Ascending aorta (tissue), 2 donors: Measurements from ENCODE around the gene CFB. TPM values are rescaled to one million over a fixed set of nuclear protein-coding genes. Genes with fewer than 3 reads are reported as not detected.
"Not testable (repeated sequence)": the region's sequence is repeated elsewhere in the genome, so short reads cannot be mapped to it uniquely, and the experiment has no call there.

Experiments
- DNase-seq, 2 donors: peaks; one replicate each; pipeline ENCODE4 v3.0.0-alpha.2; 2019; ENCODE audit warnings: low spot score in 2 of 2
- H3K27ac ChIP-seq, 2 donors: fragments of 200-600 bp; sonication (generic); one replicate each; pipeline ENCODE4 v1.5.1; 2016 to 2017; ENCODE audit warnings: mild to moderate bottlenecking in 1 of 2
- H3K27me3 ChIP-seq: fragments of 200-600 bp; sonication (generic); one replicate; pipeline ENCODE4 v1.5.1; 2017
- H3K36me3 ChIP-seq, 2 donors: fragments of 200-600 bp; sonication (generic); one replicate each; pipeline ENCODE4 v1.5.1; 2016
- H3K4me1 ChIP-seq, 2 donors: fragments of 200-600 bp; sonication (generic); one replicate each; pipeline ENCODE4 v1.5.1; 2016 to 2017; ENCODE audit warnings: mild to moderate bottlenecking in 1 of 2
- H3K4me3 ChIP-seq, 2 donors: fragments of 200-600 bp; sonication (generic); one replicate each; pipeline ENCODE4 v1.5.1; 2016 to 2017; ENCODE audit warnings: mild to moderate bottlenecking in 1 of 2
- H3K9me3 ChIP-seq, 2 donors: fragments of 200-600 bp; sonication (generic); one replicate each; pipeline ENCODE4 v1.5.1; 2016
- CTCF ChIP-seq, 3 experiments: fragments of 200-600 bp in 2 of 3; fragments of 450-650 bp in 1 of 3; sonication (generic) in 2 of 3; IDR thresholded peaks; one replicate each; pipeline ENCODE4 v1.5.1; 2016 to 2019; ENCODE audit warnings: antibody characterized with exemption in 3 of 3, mild to moderate bottlenecking in 1 of 3, moderate library complexity in 1 of 3
- intact Hi-C: fragments of 100-400 bp; cut with DNase I; formaldehyde crosslinking; loops from one replicate; pipeline ENCODE4 v1.15.1; 2023
- total RNA-seq: library from RNA; depleted of rRNA; stranded (reverse); fragments of >200 nt; gene quantifications from one replicate; pipeline ENCODE4 v1.1.0, GENCODE V29; 2016

Gene CFB
- total RNA-seq, 1 donor from 2014 or later = 132 TPM

GRCh38 chr6:31908791-31909190 lies 37.1 kb upstream of the CFB start:
- intact Hi-C loops = no loop called here
- Histone ChIP-seq H3K27ac (no peak overlapping the region), H3K9me3 (no peaks in the 10 kb centered on the region), H3K4me3 (no peak overlapping the region), H3K27me3 (no peaks in the 10 kb centered on the region), H3K36me3 (no peaks in the 10 kb centered on the region), H3K4me1 (peaks cover 0 to 6% of the 10 kb centered on the region in 2 donors)
- no peak for DNase-seq
- no peak for TF ChIP-seq CTCF (IDR thresholded peaks at IDR 0.05)

GRCh38 chr6:31909298-31909697 lies 36.6 kb upstream of the CFB start:
- H3K27me3 ChIP-seq, H3K9me3 ChIP-seq, H3K27ac ChIP-seq, H3K4me1 ChIP-seq, H3K36me3 ChIP-seq, intact Hi-C loops, DNase-seq, H3K4me3 ChIP-seq: not testable (repeated sequence)

- no peak for DNase-seq
- H3K4me1 ChIP-seq = peaks cover 0 to 6% of the 10 kb centered on the region in 2 donors
- H3K27ac ChIP-seq = peak overlapping the region in 1 of 2 donors; percentile 49
- H3K4me3 ChIP-seq = no peak overlapping the region
- no peaks in the 10 kb centered on the region for H3K27me3 ChIP-seq
- no peak for TF ChIP-seq CTCF (IDR thresholded peaks at IDR 0.05)
- no peaks in the 10 kb centered on the region for H3K36me3 ChIP-seq
- intact Hi-C loops = no loop called here
- H3K9me3 ChIP-seq = no peaks in the 10 kb centered on the region
Observed at GRCh38 chr6:31911826-31912585, 33.9 kb upstream of the CFB start.

GRCh38 chr6:31915351-31915750 lies 30.5 kb upstream of the CFB start:
- Histone ChIP-seq H3K4me3 (no peak overlapping the region), H3K27me3 (no peaks in the 10 kb centered on the region), H3K36me3 (no peaks in the 10 kb centered on the region), H3K27ac (no peak overlapping the region), H3K4me1 (peaks cover 0 to 6% of the 10 kb centered on the region in 2 donors), H3K9me3 (no peaks in the 10 kb centered on the region)
- DNase-seq = no peak
- no peak for TF ChIP-seq CTCF (IDR thresholded peaks at IDR 0.05)
- intact Hi-C loops = no loop called here

- intact Hi-C loops = no loop called here
- Histone ChIP-seq H3K27ac (no peak overlapping the region), H3K4me1 (peaks cover 0 to 6% of the 10 kb centered on the region in 2 donors), H3K36me3 (no peaks in the 10 kb centered on the region), H3K27me3 (no peaks in the 10 kb centered on the region), H3K4me3 (no peak overlapping the region), H3K9me3 (no peaks in the 10 kb centered on the region)
- DNase-seq = no peak
- TF ChIP-seq CTCF (IDR thresholded peaks at IDR 0.05) = no peak
Observed at GRCh38 chr6:31915756-31916155, 30.1 kb upstream of the CFB start.

GRCh38 chr6:31918069-31918720 lies 27.7 kb upstream of the CFB start:
- TF ChIP-seq CTCF (IDR thresholded peaks at IDR 0.05) = no peak
- no peaks in the 10 kb centered on the region for H3K9me3 ChIP-seq
- no peaks in the 10 kb centered on the region for H3K27me3 ChIP-seq
- DNase-seq = no peak
- no peaks in the 10 kb centered on the region for H3K36me3 ChIP-seq
- H3K4me1 ChIP-seq = no peaks in the 10 kb centered on the region
- H3K4me3 ChIP-seq = no peak overlapping the region
- intact Hi-C loops = no loop called here
- no peak overlapping the region for H3K27ac ChIP-seq
